ENCODE results near the gene FER.
"Not testable (repeated sequence)": the region's sequence is repeated elsewhere in the genome, so short reads cannot be mapped to it uniquely, and the experiment has no call there.

FER gene

GRCh38 chr5:109052216-109052615 lies 304.5 kb downstream of the FER start:
- DNase-seq, result not testable (repeated sequence)

DNA sequence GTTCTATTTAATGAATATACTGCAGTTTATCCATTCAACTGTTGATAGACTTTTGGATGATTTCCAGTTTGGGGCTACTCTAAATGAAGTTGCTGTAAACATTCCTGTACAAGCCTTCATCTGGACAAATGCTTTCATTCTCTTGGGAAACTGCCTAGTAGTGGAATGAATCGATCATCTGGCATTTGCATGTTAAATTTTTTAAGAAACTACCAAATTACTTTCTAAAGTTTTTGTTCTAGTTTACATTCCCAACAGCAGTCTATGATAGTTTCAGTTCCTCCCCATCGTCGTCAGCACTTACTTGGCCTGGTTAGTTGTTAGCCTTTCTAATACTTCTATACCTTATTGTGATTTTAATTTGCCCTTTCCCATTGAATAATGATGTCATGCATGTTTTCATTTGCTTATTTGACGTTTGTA lies 306.3 kb downstream of the FER start:
- no peak for DNase-seq

- no peak for DNase-seq
Observed at GRCh38 chr5:109060378-109061025, 312.8 kb downstream of the FER start.

GRCh38 chr5:109062664-109063063 lies 315.0 kb downstream of the FER start:
- DNase-seq, result no peak

- no peak for DNase-seq
Observed at GRCh38 chr5:109063223-109063622, 315.5 kb downstream of the FER start.

GRCh38 chr5:109076741-109077140 lies 329.0 kb downstream of the FER start:
- no peak for DNase-seq

DNA sequence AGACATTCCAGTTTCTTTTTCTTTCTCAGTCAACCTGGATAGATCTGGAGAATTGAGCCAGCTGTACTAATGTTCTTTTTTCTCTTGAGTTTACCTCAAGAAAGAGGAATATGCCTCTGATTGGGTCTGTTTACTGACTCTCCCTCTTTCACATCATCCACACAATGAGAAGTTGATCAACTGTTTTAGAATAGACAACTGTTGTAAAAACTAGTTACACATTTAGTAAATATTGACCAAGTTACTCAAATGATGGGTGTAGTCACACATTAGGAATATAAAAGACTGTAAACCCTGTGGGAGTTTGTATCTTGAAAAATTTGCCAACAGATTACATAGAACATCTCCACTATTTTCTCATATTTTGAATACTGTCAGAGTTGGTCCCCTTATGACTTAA lies 330.8 kb downstream of the FER start:
- DNase-seq, result no peak

DNA sequence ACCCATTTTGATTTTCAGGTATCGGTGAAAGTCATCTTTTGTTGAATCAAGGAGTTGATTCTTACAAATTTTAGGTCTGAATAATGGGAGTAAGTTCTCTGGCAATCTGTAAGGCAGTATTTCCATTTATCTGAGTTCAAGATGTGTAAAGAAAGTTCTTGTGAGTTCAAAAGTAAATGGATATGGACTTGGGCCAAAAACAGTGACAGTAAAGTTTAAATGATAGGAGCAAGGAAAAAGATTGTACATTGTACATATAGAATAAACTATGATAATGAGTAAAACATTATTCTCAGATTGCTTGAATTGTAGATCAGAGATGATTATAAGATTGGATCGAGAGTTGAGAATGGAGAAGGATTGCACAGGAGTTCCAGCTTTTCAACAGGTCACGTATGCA lies 332.8 kb downstream of the FER start:
- DNase-seq, result no peak

DNA sequence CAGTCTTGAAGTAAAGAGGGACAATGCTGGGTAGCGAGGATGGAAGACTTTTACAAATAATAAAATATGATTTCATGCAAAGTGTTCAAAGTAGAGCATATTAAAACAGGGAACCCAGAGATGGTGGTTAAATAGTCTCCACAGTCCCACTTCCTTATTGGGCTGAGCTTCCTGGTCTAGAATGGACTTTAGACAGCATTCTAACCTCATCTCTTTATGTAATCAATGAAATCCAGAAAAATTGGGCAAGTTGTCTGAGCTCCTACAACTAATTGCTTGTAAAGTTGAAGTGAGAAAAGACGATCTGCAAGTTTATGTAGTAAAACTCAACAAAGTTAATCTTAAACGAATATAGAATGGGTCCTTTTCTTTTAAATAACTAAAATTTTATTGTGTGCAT lies 333.2 kb downstream of the FER start:
- DNase-seq, result no peak

- no peak for DNase-seq
Observed at GRCh38 chr5:109083937-109084336, 336.2 kb downstream of the FER start.

DNA sequence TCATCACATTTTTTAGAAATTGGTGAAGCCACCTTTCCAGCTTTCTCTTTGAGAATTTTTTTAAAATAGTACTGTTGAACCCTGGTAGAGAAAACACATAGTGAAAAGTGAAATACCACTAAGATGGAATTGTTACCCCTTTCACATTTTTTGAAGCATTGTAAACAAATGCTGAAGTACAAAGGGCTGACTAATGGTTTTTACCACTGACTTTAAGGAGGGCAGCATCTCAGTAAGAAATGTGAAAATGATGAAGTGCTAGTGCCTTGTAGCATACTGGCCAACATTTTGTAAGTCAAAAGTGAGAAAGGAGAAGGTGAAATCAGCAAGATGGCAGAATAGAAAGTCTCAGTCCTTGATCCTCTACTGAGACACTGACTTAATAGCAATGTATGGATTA lies 341.5 kb downstream of the FER start:
- no peak for DNase-seq

DNA sequence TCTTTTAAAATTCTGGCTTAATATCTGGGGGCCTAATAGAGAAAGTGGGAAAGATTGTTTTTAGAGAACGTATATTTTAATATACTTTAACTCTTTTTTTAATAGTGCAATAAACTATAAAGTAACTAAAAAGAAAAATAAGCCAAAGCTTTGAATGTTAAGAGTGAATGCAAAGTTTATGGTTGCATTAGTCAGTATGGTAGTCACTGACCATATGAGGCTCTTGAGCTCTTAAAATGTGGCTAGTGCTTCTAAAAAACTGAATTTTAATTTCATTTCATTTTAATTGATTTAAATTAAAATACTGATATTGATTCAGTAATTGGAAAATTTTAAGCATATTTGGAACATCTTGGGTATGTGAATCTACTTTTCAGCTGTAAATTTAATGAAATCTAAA lies 351.4 kb downstream of the FER start:
- no peak for DNase-seq

DNA sequence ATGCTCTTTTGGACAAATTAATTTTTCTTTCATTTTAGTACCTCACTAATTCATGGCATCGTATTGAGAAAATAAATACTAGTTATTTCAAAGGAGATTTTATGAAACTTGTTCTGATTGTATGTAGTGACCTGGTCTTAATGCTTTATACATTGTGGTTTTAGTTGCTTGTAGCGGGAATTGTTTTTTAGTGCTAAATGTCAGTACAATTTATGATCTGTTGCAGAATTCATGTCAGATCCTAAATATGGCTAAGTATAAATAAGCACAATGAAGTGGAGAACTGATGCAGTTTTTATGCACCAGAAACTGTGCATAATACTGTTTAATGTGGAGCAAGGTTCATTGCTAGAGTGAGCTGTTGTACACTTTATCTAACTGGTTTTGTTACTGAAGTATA lies 353.3 kb downstream of the FER start:
- DNase-seq, result no peak

DNA sequence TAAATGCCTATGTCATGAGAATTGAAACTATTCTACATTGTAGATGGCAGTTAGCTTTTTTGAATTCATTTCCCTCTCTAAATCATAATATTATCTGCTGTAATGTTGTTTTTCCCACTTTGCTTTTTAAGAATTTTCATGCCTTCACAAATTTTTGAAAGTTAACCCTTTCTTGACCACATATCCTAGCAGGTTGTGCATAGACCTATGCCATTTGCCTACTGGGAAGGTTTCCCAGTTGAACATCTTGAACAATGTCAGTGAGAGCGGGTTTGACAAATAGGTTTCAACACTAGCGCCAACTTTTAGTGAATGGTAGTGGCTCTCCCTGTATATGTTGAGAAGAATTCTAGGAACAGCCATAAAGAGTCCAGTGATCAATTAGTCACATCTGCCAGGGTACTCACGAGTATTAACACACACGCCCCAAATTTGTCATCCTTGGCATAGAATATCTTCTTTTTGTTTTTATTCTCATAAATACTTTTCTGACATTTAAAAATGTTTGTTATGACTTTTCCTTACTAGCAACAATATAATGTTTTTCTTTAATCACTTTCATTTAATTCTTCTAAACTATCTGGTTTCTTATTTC lies 354.5 kb downstream of the FER start:
- no peak for DNase-seq

DNA sequence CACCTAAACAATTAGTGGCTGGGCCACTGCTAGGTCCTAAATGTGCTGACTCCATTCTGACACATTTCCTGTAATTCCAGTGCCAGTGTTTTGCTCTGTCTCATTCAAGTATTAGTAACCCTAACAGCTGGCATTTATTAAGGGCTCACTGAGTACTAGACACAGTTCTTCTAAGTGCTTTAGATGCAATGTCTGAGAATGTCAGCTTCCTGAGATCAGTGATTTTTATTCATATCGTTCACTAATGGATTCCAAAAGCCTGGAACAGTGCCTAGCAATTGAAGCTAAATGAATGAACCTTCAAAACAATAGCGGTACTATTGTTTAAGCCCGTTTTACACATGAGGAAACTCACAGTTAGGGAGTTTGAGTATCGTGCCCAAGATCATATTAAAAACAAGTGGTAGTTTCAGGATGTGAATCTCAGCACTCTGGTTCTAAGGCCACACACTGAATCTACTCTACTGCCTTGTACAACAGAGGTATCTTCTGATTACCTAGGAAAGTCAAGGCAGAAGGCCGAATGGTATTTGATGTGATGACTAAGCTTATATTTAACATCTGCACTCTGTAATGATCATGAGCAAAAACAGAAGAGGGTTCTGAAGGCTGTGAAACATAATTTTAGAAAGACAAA lies 358.1 kb downstream of the FER start:
- no peak for DNase-seq

GRCh38 chr5:109111680-109112079 lies 364.0 kb downstream of the FER start:
- DNase-seq, result no peak

DNA sequence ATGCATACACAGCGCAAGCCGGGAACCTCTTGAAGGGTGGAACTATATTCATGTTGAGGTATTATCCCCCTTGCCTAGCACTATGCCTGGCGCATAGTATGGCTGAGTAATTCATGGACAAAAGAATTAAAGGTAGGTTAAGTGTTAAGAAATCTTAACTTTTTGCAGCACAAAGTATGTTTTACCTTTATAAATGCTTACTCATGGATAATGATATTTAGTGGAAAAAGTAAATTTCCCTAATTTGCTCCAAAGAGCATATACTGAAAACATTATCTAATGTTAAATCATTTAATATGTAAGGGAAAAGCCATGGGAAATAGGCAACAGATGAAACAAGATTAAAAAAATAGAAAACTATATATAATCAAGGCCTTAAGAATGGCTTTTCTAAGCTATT lies 365.9 kb downstream of the FER start:
- no peak for DNase-seq

- no peak for DNase-seq
Observed at GRCh38 chr5:109121225-109121624, 373.5 kb downstream of the FER start.

GRCh38 chr5:109125755-109126429 lies 378.2 kb downstream of the FER start:
- no peak for DNase-seq

- DNase-seq, result no peak
Observed at GRCh38 chr5:109126481-109126880, 378.8 kb downstream of the FER start.

GRCh38 chr5:109136906-109137305 lies 389.2 kb downstream of the FER start:
- no peak for DNase-seq

DNA sequence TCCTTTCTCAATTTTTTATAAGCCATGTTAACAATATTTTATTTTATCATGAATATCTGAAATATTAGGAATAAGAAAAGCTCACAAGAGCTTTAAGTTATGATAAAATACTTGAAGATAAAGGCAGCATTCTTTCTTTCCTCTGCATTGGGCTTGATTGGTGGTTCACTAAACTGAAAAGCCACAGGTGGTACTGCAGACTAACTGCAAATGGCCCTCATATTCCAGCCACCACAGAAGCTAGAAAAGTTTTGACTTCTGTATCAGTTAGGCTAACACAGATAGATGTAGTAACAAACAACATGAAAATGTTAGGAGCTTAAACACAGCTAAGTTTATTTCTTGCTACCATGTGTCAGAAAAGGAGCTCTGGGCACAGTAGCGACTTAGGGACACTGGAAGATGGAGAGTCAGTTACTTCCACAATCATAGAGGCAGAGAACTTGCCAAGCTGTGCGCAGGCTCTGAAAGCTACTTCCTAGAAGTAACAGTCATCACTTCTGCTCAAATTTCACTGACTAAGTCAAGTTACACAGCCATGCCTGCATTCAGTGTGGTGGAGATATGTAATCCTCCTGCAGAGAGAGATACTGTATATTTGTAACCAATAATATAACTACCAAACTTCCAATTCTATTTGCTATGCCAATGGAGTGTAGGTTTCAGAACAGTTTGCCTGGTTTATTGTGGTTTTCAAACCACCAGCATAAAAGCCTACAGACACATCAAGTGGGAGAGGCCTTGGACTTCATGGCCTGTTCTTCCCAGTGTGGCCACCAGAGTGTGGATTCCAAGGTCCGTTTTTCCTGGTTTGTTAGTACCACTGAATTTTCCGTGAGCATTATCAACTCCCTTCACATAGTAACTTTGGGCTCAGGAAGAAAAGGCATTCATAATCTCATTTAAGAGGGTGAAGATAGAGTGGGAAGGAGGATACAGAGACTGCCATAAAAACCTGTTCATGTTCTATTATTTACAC lies 393.8 kb downstream of the FER start:
- DNase-seq, result no peak

GRCh38 chr5:109143031-109143430 lies 395.3 kb downstream of the FER start:
- DNase-seq, result no peak
